GM12878 (cell line): Measurements from ENCODE around the gene SIX3. TPM values are rescaled to one million over a fixed set of nuclear protein-coding genes. Genes with fewer than 3 reads are reported as not detected.

ENCODE experiments used
- CBFB ChIP-seq: IDR thresholded peaks from 2 replicates; pipeline ENCODE4 v1.6.1; 2016; ENCODE audit warnings: antibody characterized with exemption, low read depth
- CUX1 ChIP-seq: IDR thresholded peaks from 2 replicates; pipeline ENCODE4 v1.6.1; 2012; ENCODE audit warnings: improper control_type of control experiment, low read depth, low read length; ENCODE audit not compliant: insufficient replicate concordance
- ETV6 ChIP-seq, 2 experiments: fragments of 450-650 bp in 1 of 2; IDR thresholded peaks in 1 of 2; conservative IDR thresholded peaks in 1 of 2; 2 replicates each; pipeline ENCODE4 v1.6.1; 2014; ENCODE audit warnings: antibody characterized with exemption in 1 of 2, borderline replicate concordance in 1 of 2, low read depth in 1 of 2, mild to moderate bottlenecking in 1 of 2, moderate library complexity in 1 of 2
- PKNOX1 ChIP-seq: fragments of 450-650 bp; IDR thresholded peaks from 2 replicates; pipeline ENCODE4 v1.6.1; 2016; ENCODE audit warnings: mild to moderate bottlenecking
- SMAD5 ChIP-seq: IDR thresholded peaks from 2 replicates; pipeline ENCODE4 v1.6.1; 2016; ENCODE audit warnings: antibody characterized with exemption, low read depth
- SRF ChIP-seq, 2 experiments: IDR thresholded peaks; 2 replicates each; pipeline ENCODE4 v1.6.1; 2011; ENCODE audit warnings: low read depth in 2 of 2, low read length in 2 of 2, mild to moderate bottlenecking in 1 of 2, moderate library complexity in 1 of 2
- ZNF207 ChIP-seq: fragments of 450-650 bp; IDR thresholded peaks from 2 replicates; pipeline ENCODE4 v1.6.1; 2014; ENCODE audit warnings: antibody characterized with exemption, mild to moderate bottlenecking, borderline replicate concordance
- polyA plus RNA-seq, 11 experiments: library from polyadenylated mRNA; depleted of rRNA in 4 of 11; unstranded in 6 of 11; stranded (reverse) in 5 of 11; fragments of >200 nt; fragmentation: Nextera tagmentation in 4 of 11; fragmentation: Illumina TruSeq in 1 of 11; extraction: Ambion mirVana in 4 of 11; extraction: Trizol in 1 of 11; gene quantifications; 1 replicate in 1 of 11; 2 replicates in 10 of 11; pipeline versions ENCODE4 v1.2.1 to v1.2.3, GENCODE V29; 2011 to 2016; ENCODE audit warnings: inconsistent platforms in 2 of 11, missing spikeins in 2 of 11, low read depth in 1 of 11
- total RNA-seq, 4 experiments: library from RNA; depleted of rRNA in 3 of 4; stranded (reverse); fragments of >200 nt in 3 of 4; fragmentation: Illumina TruSeq in 1 of 4; extraction: Trizol in 1 of 4; gene quantifications; 2 replicates each; pipeline versions ENCODE4 v1.2.1 to v1.2.3, GENCODE V29; 2013 to 2021

SIX3 gene
- total and polyA plus RNA-seq, 10 of the 15 experiments (the other 5 are each of a cell fraction or from before 2014, with no cell fraction given), result 0.05 to 0.42 (median 0.13) TPM; not detected in 4

GRCh38 chr2:44897406-44897805, 44.1 kb upstream of the SIX3 start (continued):
- TF ChIP-seq CUX1 (no peak), PKNOX1 (no peak), SRF (IDR thresholded peaks at IDR 0.05; ENCODE audit: low read depth in 2 of 2, low read length in 2 of 2) (no peak), CBFB (no peak), ZNF207 (no peak), SMAD5 (no peak), ETV6 (conservative IDR thresholded peaks at IDR 0.05 in 1 of 2, IDR thresholded peaks at IDR 0.05 in 1 of 2; ENCODE audit: borderline replicate concordance in 1 of 2, low read depth in 1 of 2) (no peak)
